ENCODE data around the gene OCA2.

Gene OCA2

DNA sequence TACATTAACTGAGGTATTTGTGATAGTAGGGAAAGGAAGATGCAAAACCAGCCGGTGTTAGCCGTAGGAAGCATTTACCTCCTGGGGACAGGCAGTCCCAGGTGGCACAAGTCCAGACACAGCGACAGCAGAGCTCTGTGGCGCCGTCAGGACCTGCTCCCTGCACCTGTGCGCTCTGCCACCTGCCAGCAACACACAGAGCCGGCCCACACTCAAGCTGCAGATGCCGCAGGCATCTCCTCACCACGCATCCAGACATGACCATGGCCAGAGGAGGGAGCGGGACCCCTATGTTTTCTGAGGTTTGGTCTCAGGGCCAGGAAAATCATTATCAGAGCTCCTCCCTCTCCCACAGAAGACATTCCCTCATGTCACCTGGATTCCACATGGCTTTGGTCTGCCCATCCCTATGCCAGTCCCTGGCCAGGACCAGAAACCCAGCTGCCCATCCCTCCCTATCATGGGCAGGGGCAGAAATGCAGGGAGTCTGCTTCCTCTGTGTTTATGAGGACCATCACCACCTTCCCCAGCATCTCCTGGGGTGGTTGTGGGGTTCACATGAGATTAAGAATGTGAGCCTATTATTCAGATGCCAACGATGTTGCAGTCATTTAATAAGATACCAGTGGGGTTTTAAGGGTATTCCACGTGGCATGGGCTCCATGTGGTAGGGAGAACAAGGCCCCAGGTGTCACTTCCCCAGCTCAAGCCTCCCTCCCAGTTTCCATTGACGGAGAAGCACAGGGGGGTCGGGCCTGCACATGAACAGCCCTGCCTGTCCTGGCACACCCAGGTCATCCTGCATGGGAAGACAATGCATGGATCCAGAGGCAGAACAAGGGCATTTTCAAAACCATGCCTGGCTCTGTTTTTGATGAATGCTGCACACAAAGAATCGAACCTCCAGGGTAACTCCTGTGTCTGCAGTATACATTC is 251.1 kb downstream of the OCA2 start:
- no peak for DNase-seq (ENCODE audit: low read depth)

DNA sequence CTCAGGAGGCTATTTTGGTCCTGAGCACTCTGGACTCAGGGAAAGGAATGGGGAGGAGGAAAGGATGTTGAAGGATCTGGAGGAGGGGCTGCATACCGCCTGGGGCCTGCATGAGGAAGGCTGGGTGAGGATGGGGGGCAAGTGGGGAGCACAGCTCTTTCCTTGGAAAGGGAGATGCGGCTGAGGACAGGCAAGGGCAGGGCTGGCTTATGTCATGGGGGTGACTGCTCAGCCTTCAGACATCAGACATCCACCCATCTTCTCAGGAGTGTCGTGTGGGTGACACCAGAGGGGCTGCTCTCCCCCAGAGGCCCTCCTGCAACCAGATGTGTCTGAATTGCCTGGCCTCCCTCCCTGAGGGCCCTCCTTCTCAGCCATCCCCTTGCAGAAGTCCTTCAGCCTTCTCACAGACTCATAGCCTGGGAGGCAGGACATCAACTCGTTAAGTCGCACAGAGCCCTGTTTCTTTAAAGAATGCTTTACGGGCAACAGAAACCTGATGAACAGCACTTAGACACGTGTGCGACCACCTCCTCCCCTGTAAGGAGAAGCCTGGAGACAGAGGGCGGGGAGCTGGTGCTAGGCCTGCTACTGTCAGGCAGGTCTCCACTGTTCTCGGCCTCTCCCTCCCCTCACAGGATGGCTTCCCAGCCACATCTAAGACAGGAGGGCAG is 252.3 kb downstream of the OCA2 start:
- no peak for DNase-seq (ENCODE audit: low read depth)

DNA sequence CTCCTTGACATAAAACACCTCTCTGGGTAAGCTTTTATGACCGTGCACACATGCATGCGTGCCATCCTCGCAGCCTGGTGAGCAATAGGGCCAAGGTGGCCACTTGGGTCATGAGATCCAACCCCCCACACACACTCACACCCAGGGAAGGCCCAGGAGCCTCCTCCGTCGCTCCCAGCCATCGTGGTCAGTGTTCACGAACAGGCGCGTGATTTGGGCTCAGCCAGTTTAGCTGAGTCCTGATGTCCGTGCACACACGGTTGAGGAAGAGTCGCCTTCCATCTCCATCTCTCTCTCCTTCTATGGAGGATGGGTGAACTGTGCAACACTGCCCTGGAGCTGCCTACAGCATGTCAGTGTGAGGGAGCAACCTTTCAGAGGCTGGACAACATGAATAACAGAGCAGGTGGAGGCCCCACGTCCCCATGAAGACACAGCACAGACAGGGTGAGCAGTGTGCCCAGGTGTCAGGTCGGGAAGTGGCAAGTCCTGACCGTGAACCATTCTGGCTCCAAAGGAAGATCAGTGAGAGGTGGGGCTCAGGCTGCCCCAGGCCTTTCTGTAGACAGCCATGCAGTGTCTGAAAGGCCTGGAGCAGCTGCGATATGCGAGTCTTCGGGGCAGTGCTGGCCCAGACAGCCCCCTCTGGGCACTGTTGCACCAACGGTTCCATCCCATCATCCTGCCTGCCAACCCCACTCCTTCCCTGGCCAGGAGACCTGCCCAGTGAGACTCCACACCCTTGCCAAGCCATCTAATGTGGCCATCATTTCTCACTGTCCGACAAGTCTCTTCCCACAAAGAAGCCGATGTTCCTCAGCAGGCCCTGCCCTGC is 253.4 kb downstream of the OCA2 start:
- no peak for DNase-seq (ENCODE audit: low read depth)

DNA sequence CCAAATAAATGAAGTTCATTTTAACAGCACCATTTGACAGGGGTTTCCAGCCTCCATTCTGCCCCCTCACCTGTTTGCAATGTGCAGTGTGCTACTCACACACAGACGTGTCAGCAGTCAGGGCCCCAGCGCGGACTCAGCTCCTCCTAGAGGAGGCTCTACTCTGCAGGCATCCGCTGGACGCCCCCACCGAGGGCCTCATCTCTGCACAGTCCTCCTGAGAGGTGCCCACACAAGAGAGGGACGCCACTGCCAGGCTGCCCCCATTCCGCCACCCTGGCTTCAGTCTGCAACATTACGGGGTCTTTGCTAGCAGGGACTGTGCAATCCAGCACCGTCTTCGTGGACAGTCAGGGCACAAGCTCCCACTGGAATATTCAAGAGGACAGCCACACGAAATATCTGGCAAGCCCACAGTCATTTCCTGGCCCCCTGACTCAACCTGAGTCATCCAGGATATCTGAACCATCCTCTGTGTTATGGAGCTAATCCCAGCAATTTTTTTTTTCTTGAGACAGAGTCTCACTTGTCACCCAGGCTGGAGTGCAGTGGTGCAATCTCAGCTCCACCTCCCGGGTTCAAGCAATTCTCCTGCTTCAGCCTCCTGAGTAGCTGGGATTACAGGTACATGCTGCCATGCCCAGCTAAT is 255.0 kb downstream of the OCA2 start:
- no peak for DNase-seq (ENCODE audit: low read depth)

- DNase-seq (ENCODE audit: low read depth), result no peak
Measured at GRCh38 chr15:27843146-27843545, 256.0 kb downstream of the OCA2 start.

GRCh38 chr15:27842526-27842925 is 256.6 kb downstream of the OCA2 start:
- no peak for DNase-seq (ENCODE audit: low read depth)

DNA sequence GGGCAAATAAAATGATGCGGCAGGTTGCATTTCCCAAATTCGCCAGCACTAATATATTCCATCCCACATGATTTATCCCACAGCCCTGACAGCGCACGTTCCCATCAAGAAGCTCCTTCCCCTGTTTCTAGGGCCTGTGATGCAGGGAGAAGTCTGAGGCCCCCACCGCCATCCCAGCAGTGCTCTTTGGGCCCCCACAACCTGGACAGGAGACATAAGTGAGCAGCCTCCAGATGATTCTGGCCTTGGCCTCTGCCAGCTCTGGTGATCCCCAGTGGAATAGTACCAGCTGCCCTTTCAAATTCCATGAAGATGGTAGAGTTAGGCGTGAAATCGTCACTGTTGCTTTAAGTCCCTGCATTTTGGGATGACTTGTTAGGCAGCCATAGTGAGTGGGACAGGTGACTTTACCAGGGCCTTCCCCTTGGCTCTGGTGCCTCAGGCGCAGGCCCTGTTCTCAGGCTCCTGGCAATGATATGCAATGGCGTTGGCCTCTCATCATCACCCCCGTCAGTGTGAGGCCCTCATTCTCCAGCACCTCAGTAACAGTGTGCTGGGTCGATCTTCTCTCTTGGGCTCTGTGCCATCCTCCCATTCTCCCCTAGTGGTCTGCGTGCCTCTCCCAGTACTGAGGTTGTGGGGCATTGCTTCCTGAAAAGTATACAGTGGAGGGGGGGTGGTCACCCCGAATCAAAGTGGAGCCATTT is 263.7 kb downstream of the OCA2 start:
- no peak for DNase-seq (ENCODE audit: low read depth)

DNA sequence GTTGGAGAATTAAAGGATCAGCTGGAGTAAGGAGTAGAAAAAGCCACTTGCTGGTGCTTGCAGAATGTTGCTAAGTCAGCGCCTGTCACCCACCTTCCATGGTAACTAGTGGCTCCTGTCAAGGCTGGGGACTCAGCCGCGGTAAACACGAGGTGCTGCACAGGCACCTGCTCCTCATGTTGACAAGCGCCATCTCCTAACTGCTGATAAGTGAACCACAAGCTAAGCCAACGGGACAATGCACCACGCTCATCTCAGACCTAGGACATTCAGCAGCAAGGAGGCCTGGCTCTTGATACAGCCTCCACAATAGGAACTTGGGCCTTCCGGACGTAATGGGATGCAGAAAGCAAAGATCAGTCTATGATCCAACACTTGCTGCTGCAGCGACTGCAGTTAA is 264.4 kb downstream of the OCA2 start:
- no peak for DNase-seq (ENCODE audit: low read depth)

- DNase-seq (ENCODE audit: low read depth), result no peak
Measured at GRCh38 chr15:27833974-27834373, 265.1 kb downstream of the OCA2 start.

- DNase-seq (ENCODE audit: low read depth), result no peak
Measured at GRCh38 chr15:27833178-27833577, 265.9 kb downstream of the OCA2 start.

GRCh38 chr15:27832237-27832596 is 266.9 kb downstream of the OCA2 start:
- no peak for DNase-seq (ENCODE audit: low read depth)

GRCh38 chr15:27831384-27832236 is 267.5 kb downstream of the OCA2 start:
- no peak for DNase-seq (ENCODE audit: low read depth)

DNA sequence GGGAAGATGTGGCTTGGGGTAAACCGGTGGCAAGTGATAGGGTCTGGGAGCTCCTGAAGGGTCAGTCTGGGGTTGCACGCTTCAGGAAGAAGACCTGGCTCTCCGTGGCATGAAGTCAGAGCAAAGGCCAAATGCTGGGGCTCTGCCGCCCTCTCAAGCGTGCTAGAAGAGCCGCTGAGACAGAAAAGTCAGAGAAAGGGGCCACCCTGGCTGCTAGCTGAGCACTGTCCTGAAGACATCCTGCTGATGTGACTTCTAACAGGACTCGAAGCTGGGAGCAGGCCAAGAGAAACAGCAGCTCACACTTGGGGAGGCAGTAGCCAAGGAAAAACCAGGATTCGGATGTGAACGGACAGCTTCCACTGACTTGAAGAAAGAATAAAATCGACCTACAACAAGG is 270.4 kb downstream of the OCA2 start:
- DNase-seq (ENCODE audit: low read depth), result no peak

GRCh38 chr15:27826902-27827714 is 272.0 kb downstream of the OCA2 start:
- DNase-seq (ENCODE audit: low read depth), result no peak

GRCh38 chr15:27826411-27826810 is 272.7 kb downstream of the OCA2 start:
- DNase-seq (ENCODE audit: low read depth), result no peak

DNA sequence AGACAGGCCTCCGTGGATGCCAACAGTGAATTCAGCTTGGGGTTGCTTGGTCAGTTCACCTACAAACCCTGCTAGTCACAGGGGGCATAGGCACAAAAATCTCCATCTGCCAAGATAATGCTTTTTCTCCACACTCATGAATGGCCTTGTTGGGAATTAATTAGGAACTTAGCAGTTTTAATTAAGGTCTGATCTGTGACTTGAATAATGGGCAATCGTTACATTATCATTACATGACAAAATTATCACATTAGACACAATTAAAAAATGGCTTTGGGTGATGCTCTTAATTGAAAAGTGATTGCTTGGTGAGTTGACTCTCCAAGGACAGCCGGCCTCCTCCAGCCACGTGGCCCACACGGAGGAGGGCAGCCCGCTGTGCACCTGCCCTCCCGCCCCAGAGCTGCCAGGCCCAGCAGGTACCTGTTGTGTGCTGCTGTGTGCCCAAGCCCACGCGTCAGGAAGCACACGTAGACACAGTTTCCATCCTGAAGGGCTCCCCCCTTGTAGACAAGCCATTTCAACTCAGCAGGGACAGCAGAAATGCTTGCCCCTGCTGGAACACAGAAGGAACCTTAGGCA is 274.2 kb downstream of the OCA2 start:
- no peak for DNase-seq (ENCODE audit: low read depth)

DNA sequence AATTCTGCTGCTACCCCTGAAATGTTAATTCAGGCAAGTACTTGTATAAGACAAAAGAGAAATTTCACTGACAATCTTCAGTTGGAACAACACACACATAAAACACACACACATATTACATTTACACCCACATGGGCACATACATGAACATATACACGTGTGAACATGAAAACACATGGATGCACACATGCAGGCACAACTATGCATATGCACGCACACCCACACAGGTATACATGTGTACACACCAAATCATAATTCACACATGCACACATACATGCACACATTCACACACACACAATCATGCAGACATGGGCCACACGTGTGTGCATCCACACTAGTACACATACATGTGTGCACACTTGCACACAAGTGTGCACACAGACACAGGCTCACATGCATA is 277.8 kb downstream of the OCA2 start:
- no peak for DNase-seq (ENCODE audit: low read depth)

DNA sequence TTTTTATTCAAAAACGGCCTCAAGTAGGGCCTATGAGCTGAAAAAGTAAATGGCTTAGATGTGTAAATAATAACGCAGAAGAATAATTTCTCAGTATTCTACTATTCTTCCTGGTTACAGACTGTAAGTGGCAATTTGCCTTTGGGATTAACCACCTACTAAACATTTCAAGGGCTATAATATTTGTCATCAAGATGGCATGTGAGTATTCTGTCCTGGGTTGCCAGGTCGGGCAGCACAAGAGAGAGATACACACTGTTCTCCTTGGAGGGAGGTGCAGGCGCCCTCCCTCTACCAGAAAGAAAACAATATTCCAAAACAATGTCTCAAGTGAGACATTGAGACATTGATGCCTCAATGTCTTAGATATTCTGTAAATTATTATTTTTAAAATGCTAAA is 278.4 kb downstream of the OCA2 start:
- DNase-seq (ENCODE audit: low read depth), result no peak

GRCh38 chr15:27820232-27820631 is 278.9 kb downstream of the OCA2 start:
- DNase-seq (ENCODE audit: low read depth), result no peak
